Measurements from ENCODE around the gene HORMAD2. TPM values are rescaled to one million over a fixed set of nuclear protein-coding genes. Genes with fewer than 3 reads are reported as not detected.

HORMAD2 gene
- total RNA-seq, 4 donors from 2014 or later = not detected

DNA sequence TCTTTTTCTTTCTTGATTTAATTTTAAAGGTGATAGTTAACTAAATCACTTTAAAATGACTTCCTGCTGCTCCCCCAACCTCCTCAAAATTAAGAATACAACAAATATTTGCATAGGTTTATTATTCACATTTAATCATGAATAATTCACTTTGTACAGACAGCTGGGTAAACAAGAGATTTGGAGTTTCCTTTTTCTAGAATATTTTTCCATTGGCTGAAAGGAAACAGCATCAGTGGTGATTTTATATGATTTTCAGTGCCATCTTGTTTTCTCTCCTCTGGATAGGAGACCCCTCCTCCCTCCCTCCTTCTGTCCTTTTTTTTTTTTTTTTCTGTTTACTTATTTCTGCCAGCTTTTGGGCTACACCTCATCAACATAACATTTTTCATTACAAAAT, 105.8 kb downstream of the HORMAD2 start:
- TF ChIP-seq, protein P1, sequence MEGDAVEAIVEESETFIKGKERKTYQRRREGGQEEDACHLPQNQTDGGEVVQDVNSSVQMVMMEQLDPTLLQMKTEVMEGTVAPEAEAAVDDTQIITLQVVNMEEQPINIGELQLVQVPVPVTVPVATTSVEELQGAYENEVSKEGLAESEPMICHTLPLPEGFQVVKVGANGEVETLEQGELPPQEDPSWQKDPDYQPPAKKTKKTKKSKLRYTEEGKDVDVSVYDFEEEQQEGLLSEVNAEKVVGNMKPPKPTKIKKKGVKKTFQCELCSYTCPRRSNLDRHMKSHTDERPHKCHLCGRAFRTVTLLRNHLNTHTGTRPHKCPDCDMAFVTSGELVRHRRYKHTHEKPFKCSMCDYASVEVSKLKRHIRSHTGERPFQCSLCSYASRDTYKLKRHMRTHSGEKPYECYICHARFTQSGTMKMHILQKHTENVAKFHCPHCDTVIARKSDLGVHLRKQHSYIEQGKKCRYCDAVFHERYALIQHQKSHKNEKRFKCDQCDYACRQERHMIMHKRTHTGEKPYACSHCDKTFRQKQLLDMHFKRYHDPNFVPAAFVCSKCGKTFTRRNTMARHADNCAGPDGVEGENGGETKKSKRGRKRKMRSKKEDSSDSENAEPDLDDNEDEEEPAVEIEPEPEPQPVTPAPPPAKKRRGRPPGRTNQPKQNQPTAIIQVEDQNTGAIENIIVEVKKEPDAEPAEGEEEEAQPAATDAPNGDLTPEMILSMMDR (IDR thresholded peaks at IDR 0.05; ENCODE audit: low read depth) = no peak

DNA sequence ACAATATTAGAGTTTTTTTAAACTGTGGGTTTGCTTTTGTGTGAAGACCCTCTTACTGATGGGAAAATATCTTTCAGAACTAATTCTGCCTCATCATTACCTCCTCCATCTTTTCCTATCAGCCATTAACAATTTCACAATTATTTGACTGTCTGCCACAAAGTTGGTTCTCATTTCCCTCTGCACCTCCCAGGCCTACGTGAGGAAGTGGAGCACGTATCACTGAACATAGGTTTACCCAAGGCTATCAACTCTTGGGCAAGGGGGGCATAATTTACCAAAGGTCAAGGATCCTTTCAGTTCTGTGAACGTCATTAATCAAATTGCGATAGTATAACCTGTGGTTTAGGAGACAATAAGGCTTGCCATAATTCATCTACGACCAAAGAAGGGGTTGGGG, 106.2 kb downstream of the HORMAD2 start:
- TF ChIP-seq, protein P1 (IDR thresholded peaks at IDR 0.05; ENCODE audit: low read depth) = no peak

DNA sequence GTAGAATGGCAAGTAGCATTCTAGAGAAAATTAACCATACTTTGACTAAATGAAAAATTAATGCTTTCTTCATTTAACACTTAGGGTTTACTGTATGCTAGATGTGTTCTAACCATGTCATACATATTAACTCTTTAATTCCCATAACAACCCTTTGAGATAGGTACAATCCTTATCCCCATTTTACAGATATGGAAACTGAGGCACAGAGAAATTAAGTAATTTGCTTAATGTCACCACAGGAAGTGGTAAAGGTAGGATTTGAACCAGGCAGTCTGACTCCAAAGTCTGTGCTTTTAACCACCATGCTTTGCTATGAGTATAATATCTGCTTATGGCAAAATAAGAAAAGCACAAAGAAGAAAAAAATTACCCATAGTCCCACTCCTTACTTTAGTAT, 106.8 kb downstream of the HORMAD2 start:
- TF ChIP-seq, protein P1 (IDR thresholded peaks at IDR 0.05; ENCODE audit: low read depth) = no peak

DNA sequence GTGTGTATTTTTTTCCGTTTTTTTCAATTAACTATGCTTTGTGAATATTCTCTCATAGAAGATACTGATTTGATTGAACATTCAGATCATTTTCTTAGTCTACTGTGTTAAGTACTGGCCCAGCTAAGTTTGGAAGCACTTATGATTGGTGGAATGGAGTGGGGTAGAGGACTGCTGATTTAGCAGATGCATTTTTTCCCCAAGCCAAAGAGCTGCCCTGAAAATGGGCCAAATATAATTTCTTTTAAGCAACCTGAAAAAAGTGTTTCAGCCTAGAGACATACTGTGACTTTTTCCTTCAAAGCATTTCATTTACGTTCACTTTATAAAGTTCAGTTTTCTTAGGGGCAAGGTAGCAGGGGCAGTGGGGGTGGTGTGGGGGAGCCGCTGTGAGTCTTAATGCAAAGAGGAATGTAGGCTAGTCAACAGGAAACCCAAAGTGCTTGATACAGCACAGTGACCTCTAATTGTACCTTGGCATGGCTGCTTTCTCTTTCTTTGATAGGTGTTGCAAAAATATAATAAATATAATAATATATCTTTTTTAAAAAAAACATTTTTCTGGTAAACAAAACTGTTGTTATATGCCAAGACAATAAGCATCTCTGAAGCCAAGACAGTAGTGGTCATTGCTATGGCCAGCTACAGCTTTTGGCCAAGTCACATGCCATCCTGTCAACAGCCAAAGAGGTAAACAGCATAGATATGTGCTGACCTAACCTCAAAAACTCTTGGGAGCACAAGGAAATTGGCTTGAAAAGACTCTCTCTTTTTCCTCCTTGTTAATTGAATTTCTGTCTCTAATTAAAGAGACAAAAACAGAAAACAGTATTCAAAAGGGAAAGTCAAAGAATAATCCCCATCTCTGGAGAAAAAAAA, 107.5 kb downstream of the HORMAD2 start:
- TF ChIP-seq, protein P1 (IDR thresholded peaks at IDR 0.05; ENCODE audit: low read depth) = no peak

DNA sequence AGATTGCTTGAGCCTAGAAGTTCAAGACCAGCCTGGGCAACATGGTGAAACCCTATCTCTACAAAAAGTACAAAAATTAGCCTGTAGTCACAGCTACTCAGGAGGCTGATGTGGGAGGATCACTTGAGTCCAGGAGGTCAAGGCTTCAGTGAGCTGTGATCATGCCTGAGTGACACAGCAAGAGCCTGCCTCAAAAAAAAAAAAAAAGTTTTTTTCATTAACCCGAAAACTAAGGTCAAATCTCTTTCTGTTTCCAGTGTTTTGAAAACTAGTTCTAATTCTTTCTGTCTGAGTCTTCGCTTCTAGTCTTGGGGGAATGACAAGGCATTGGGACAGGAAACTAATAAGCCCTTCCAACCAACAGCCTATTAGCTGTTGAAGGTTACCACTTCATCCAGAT, 108.6 kb downstream of the HORMAD2 start:
- TF ChIP-seq, protein P1 (IDR thresholded peaks at IDR 0.05; ENCODE audit: low read depth) = no peak

DNA sequence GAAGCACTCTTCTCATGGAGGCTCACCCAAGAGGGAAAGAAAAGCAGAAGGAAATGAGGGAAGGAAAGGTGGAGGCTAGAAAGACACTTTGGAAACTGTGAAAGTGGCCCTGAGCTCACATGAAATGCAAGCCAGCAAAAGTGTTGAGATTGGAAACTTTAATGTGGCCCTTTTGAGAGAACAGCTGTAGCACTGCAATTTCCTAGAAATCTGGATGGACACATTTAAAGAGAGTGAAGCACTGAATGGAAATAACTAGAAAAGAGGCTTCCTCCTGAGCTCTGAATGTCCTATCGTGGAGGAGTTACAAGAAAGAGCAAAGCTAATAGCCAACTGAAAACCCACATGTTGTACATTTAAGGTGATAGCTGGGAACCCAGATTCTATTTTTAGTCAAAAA, 110.3 kb downstream of the HORMAD2 start:
- TF ChIP-seq, protein P1 (IDR thresholded peaks at IDR 0.05; ENCODE audit: low read depth) = no peak

DNA sequence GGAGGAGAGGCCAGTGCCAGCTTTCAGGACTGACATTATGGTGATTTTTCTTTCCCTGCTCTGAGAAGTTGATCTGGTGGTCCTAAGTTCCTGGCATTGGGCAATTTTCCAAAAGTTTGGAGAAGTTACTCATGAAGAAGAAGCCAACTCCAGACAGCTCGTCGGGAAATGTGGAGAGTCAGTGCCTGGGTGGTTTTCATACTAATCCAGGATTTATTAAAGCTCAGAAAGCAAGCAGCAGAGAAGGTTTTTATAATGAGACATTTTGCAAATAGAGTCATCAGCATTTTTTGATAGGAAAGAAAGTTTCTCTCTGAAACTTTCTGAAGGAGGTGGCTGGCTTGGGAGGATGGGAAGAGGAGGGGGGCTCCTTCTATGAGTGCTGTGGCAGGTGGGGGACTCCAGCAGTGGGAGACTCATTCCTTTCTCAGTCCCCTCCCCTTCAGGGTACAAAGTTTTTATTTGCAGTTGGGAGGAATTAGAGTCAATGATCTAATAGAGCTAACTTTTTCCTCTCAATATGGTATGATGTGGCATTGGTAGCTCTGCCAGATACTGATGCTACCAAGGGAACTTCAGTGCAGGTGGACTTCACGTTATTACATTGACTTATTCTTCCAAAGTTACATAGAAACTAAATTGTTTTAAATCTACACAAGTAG, 110.9 kb downstream of the HORMAD2 start:
- TF ChIP-seq, protein P1 (IDR thresholded peaks at IDR 0.05; ENCODE audit: low read depth) = no peak

All from subcutaneous adipose tissue (tissue), 4 donors.